HepG2 (cell line): Measurements from ENCODE around the gene MEAF6. TPM values are rescaled to one million over a fixed set of nuclear protein-coding genes. Genes with fewer than 3 reads are reported as not detected.

Experiments
- CEBPB ChIP-seq: IDR thresholded peaks from 2 replicates; pipeline ENCODE4 v1.6.1; 2011; ENCODE audit warnings: low read depth, low read length, improper control_type of control experiment, borderline replicate concordance
- CEBPZ ChIP-seq: IDR thresholded peaks from 2 replicates; pipeline ENCODE4 v1.6.1; 2012; ENCODE audit warnings: low read length, improper control_type of control experiment
- ELF4 ChIP-seq: sonication (generic); formaldehyde crosslinking; IDR thresholded peaks from 2 replicates; pipeline ENCODE4 v1.5.0; 2020; ENCODE audit warnings: missing genetic modification reagents, mild to moderate bottlenecking, moderate library complexity, borderline replicate concordance
- FOXA1 ChIP-seq, 2 experiments: fragments of 450-650 bp in 1 of 2; sonication (generic) in 1 of 2; formaldehyde crosslinking in 1 of 2; IDR thresholded peaks; 2 replicates each; pipeline versions ENCODE4 v1.4.0 to v1.6.1; 2016 to 2020; ENCODE audit warnings: missing genetic modification reagents in 1 of 2
- FOXM1 ChIP-seq: sonication (generic); formaldehyde crosslinking; IDR thresholded peaks from 2 replicates; pipeline ENCODE4 v1.5.0; 2020; ENCODE audit warnings: missing genetic modification reagents
- HNRNPLL ChIP-seq: fragments of 200-400 bp; formaldehyde crosslinking; IDR thresholded peaks from 2 replicates; pipeline ENCODE4 v1.6.1; 2017; ENCODE audit warnings: mild to moderate bottlenecking, low read depth, low read length; ENCODE audit not compliant: poor library complexity, severe bottlenecking
- KDM3A ChIP-seq: IDR thresholded peaks from 2 replicates; pipeline ENCODE4 v1.6.1; 2018; ENCODE audit warnings: low read depth, missing compliant biosample characterization
- KLF16 ChIP-seq, 2 experiments: sonication (generic) in 1 of 2; formaldehyde crosslinking in 1 of 2; IDR thresholded peaks; 2 replicates each; pipeline versions ENCODE4 v1.6.1 to v1.8.0; 2016 to 2023; ENCODE audit warnings: missing genetic modification reagents in 2 of 2, missing compliant biosample characterization in 1 of 2
- NFKB2 ChIP-seq: sonication (generic); formaldehyde crosslinking; IDR thresholded peaks from 2 replicates; pipeline ENCODE4 v1.4.0; 2020; ENCODE audit warnings: missing genetic modification reagents, borderline replicate concordance
- POGK ChIP-seq: sonication (generic); formaldehyde crosslinking; conservative IDR thresholded peaks from 2 replicates; pipeline ENCODE4 v1.8.0; 2022; ENCODE audit warnings: mild to moderate bottlenecking, moderate library complexity, missing genetic modification reagents
- RFXAP ChIP-seq: sonication (generic); formaldehyde crosslinking; IDR thresholded peaks from 2 replicates; pipeline ENCODE4 v1.4.0; 2020; ENCODE audit warnings: missing genetic modification reagents, borderline replicate concordance
- TRAFD1 ChIP-seq: sonication (generic); formaldehyde crosslinking; IDR thresholded peaks from 2 replicates; pipeline ENCODE4 v1.5.1; 2020; ENCODE audit warnings: missing genetic modification reagents, mild to moderate bottlenecking, borderline replicate concordance
- ZBTB21 ChIP-seq: sonication (generic); formaldehyde crosslinking; IDR thresholded peaks from 2 replicates; pipeline ENCODE4 v1.4.0; 2020; ENCODE audit warnings: missing genetic modification reagents
- ZBTB38 ChIP-seq: sonication (generic); formaldehyde crosslinking; IDR thresholded peaks from 2 replicates; pipeline ENCODE4 v1.5.1; 2020; ENCODE audit warnings: mild to moderate bottlenecking, missing genetic modification reagents
- ZNF367 ChIP-seq: sonication (generic); formaldehyde crosslinking; IDR thresholded peaks from 2 replicates; pipeline ENCODE4 v1.4.0; 2020; ENCODE audit warnings: missing genetic modification reagents, borderline replicate concordance
- ZNF430 ChIP-seq: sonication (generic); formaldehyde crosslinking; IDR thresholded peaks from 2 replicates; pipeline ENCODE4 v1.9.0; 2021; ENCODE audit warnings: mild to moderate bottlenecking, missing genetic modification reagents
- ZNF547 ChIP-seq: sonication (generic); formaldehyde crosslinking; IDR thresholded peaks from 2 replicates; pipeline ENCODE4 v1.5.1; 2020; ENCODE audit warnings: mild to moderate bottlenecking, missing genetic modification reagents
- ZSCAN20 ChIP-seq: sonication (generic); formaldehyde crosslinking; IDR thresholded peaks from 2 replicates; pipeline ENCODE4 v1.4.0; 2020; ENCODE audit warnings: missing genetic modification reagents, mild to moderate bottlenecking, borderline replicate concordance
- polyA plus RNA-seq, 8 experiments: library from polyadenylated mRNA; depleted of rRNA in 3 of 8; stranded (reverse) in 7 of 8; unstranded in 1 of 8; fragments of >200 nt; fragmentation: Illumina TruSeq in 4 of 8; extraction: Trizol in 4 of 8; gene quantifications; 2 replicates each; pipeline versions ENCODE4 v1.2.1 to v1.2.3, GENCODE V29; 2011 to 2016; ENCODE audit warnings: low read depth in 4 of 8, missing spikeins in 1 of 8, mixed read lengths in 1 of 8; ENCODE audit not compliant: insufficient read depth in 1 of 8
- total RNA-seq, 5 experiments: library from RNA; depleted of rRNA; stranded (reverse); fragments of >200 nt; fragmentation: Illumina TruSeq; extraction: Trizol; gene quantifications; 2 replicates each; pipeline ENCODE4 v1.2.3, GENCODE V29; 2016; ENCODE audit warnings: low read depth in 1 of 5
- TF ChIP-seq, protein P1 (sequence below): sonication (generic); formaldehyde crosslinking; IDR thresholded peaks from 2 replicates; pipeline ENCODE4 v1.5.1; 2020; ENCODE audit warnings: mild to moderate bottlenecking, missing genetic modification reagents, moderate library complexity

The MEAF6 gene
- total and polyA plus RNA-seq, 2 of the 13 experiments (the other 11 are each of a cell fraction or from before 2014, with no cell fraction given) = 29.5 to 45.6 TPM

DNA sequence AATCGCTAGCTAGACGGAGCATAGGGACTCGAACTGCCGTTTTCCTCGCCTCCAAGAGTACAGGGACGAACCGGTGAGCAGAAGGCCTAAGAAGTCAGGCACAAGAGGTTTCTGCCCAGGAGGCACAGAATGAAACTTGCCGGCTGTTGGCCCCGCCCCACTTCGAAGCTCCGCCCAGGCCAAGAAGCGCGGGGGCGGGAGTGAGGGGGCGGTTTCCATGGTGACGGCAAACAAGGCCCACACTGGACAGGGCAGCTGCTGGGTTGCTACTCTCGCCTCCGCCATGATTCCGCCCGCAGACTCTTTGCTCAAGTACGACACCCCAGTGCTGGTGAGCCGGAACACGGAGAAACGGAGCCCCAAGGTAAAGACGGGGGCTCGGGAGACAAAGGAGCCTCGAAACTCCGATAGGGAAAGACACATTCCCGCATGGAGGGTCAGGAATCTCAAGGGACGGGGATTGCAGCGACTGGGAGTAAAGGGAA lies 42.2 kb upstream of the MEAF6 start, which contains the start of gene DNALI1 (continued):
- TF ChIP-seq POGK (CRISPR knock-in tag) (no peak), CEBPB (no peak), ZNF367 (no peak), KDM3A (no peak), ZNF547 (no peak), HNRNPLL (peak; percentile 23), KLF16 (CRISPR knock-in tag; IDR thresholded peaks at IDR 0.05) (no peak), ZBTB21 (CRISPR knock-in tag) (no peak), RFXAP (CRISPR knock-in tag) (no peak), NFKB2 (CRISPR knock-in tag) (no peak), ZNF430 (CRISPR knock-in tag) (no peak), ZSCAN20 (CRISPR knock-in tag) (no peak), ELF4 (CRISPR knock-in tag) (no peak), ZBTB38 (peak; percentile 85), FOXA1 (IDR thresholded peaks at IDR 0.05) (no peak), FOXA1 (CRISPR knock-in tag; IDR thresholded peaks at IDR 0.05) (0 out of 2 replicates have a peak, but pooled peaks have one; percentile 20), CEBPZ (no peak), FOXM1 (CRISPR knock-in tag) (no peak), TRAFD1 (0 out of 2 replicates have a peak, but pooled peaks have one; percentile 36)
- TF ChIP-seq, protein P1, sequence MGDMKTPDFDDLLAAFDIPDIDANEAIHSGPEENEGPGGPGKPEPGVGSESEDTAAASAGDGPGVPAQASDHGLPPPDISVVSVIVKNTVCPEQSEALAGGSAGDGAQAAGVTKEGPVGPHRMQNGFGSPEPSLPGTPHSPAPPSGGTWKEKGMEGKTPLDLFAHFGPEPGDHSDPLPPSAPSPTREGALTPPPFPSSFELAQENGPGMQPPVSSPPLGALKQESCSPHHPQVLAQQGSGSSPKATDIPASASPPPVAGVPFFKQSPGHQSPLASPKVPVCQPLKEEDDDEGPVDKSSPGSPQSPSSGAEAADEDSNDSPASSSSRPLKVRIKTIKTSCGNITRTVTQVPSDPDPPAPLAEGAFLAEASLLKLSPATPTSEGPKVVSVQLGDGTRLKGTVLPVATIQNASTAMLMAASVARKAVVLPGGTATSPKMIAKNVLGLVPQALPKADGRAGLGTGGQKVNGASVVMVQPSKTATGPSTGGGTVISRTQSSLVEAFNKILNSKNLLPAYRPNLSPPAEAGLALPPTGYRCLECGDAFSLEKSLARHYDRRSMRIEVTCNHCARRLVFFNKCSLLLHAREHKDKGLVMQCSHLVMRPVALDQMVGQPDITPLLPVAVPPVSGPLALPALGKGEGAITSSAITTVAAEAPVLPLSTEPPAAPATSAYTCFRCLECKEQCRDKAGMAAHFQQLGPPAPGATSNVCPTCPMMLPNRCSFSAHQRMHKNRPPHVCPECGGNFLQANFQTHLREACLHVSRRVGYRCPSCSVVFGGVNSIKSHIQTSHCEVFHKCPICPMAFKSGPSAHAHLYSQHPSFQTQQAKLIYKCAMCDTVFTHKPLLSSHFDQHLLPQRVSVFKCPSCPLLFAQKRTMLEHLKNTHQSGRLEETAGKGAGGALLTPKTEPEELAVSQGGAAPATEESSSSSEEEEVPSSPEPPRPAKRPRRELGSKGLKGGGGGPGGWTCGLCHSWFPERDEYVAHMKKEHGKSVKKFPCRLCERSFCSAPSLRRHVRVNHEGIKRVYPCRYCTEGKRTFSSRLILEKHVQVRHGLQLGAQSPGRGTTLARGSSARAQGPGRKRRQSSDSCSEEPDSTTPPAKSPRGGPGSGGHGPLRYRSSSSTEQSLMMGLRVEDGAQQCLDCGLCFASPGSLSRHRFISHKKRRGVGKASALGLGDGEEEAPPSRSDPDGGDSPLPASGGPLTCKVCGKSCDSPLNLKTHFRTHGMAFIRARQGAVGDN (CRISPR knock-in tag) = peak; percentile 67
